ENCODE data around the gene LRRC4B.

DNA sequence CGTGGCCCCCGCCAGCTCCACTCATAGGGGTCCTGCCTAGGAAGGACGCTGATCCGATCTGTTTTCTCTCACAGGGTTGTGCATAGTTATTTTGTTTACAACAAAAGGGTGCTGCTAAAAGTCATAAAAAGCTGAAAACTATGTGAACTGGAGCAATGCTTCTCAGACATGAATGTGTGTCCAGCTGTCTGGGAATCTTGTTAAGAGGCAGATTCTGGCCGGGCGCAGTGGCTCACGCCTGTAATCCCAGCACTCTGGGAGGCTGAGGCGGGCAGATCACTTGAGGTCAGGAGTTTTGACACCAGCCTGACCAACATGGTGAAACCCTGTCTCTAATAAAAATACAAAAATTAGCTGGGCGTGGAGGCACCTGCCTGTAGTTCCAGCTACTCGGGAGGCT lies 8.6 kb downstream of the LRRC4B start:
- no peak for TF ChIP-seq POLR2A (IDR thresholded peaks at IDR 0.05)
- TF ChIP-seq, protein P1, sequence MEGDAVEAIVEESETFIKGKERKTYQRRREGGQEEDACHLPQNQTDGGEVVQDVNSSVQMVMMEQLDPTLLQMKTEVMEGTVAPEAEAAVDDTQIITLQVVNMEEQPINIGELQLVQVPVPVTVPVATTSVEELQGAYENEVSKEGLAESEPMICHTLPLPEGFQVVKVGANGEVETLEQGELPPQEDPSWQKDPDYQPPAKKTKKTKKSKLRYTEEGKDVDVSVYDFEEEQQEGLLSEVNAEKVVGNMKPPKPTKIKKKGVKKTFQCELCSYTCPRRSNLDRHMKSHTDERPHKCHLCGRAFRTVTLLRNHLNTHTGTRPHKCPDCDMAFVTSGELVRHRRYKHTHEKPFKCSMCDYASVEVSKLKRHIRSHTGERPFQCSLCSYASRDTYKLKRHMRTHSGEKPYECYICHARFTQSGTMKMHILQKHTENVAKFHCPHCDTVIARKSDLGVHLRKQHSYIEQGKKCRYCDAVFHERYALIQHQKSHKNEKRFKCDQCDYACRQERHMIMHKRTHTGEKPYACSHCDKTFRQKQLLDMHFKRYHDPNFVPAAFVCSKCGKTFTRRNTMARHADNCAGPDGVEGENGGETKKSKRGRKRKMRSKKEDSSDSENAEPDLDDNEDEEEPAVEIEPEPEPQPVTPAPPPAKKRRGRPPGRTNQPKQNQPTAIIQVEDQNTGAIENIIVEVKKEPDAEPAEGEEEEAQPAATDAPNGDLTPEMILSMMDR (IDR thresholded peaks at IDR 0.05 in 4 of 5, conservative IDR thresholded peaks at IDR 0.05 in 1 of 5), result no peak

Measured in gastrocnemius medialis (tissue), 4 donors.